Measurements from ENCODE around the gene FUT7. TPM values are rescaled to one million over a fixed set of nuclear protein-coding genes. Genes with fewer than 3 reads are reported as not detected.

The FUT7 gene
- total RNA-seq, 4 donors from 2014 or later: 0.22 to 0.39 TPM; not detected in 2

GRCh38 chr9:136984464-136985026 lies 47.3 kb downstream of the FUT7 start:
- DNase-seq (ENCODE audit: low spot score in 2 of 2): no peak
- H3K4me3 ChIP-seq (ENCODE audit: low read depth, poor library complexity, severe bottlenecking): no peak overlapping the region
- intact Hi-C loops (cut with DNase I; ENCODE audit: low total_unique reads): no loop called here
- no peak for TF ChIP-seq CTCF (IDR thresholded peaks at IDR 0.05)
- no peak for TF ChIP-seq POLR2A (IDR thresholded peaks at IDR 0.05)
- WGBS, 2 donors: 51 to 55% methylated on average over 23 to 29 of the region's 29 CpGs

- intact Hi-C loops (cut with DNase I; ENCODE audit: low total_unique reads): no loop called here
- DNase-seq (ENCODE audit: low spot score in 2 of 2): no peak
- 77 to 98% methylated on average over 4 to 11 of the region's 11 CpGs for WGBS, 2 donors
- peak in 1 of 3 donors; percentile 46 for TF ChIP-seq CTCF (IDR thresholded peaks at IDR 0.05)
- TF ChIP-seq POLR2A (IDR thresholded peaks at IDR 0.05): no peak
- H3K4me3 ChIP-seq (ENCODE audit: low read depth, poor library complexity, severe bottlenecking): no peak overlapping the region
These were observed 48.1 kb downstream of the FUT7 start for GRCh38 chr9:136983656-136984314.

GRCh38 chr9:136983167-136983566 lies 48.7 kb downstream of the FUT7 start:
- WGBS, 2 donors: 81 to 86% methylated on average over 7 to 9 of the region's 9 CpGs
- intact Hi-C loops (cut with DNase I; ENCODE audit: low total_unique reads): no loop called here

GRCh38 chr9:136982232-136983051 lies 49.4 kb downstream of the FUT7 start, which contains the start of gene LCNL1:
TSS of gene LCNL1 (plus strand) at chr9:136982993. CDS start at chr9:136983587, 594 bp downstream.
- TF ChIP-seq CTCF (IDR thresholded peaks at IDR 0.05) (no peak), POLR2A (IDR thresholded peaks at IDR 0.05) (no peak)
- intact Hi-C loops (cut with DNase I; ENCODE audit: low total_unique reads): no loop called here
- no peak within 1 kb of the TSS for H3K4me3 ChIP-seq (ENCODE audit: low read depth, poor library complexity, severe bottlenecking)
- 60 to 71% methylated on average over 13 to 18 of the region's 18 CpGs for WGBS, 2 donors
- no peak for DNase-seq (ENCODE audit: low spot score in 2 of 2)

More at GRCh38 chr9:136983167-136983566, 48.7 kb downstream of the FUT7 start:
- TF ChIP-seq CTCF (IDR thresholded peaks at IDR 0.05) (no peak), POLR2A (IDR thresholded peaks at IDR 0.05) (no peak)
- no peak overlapping the region for H3K4me3 ChIP-seq (ENCODE audit: low read depth, poor library complexity, severe bottlenecking)
- no peak for DNase-seq (ENCODE audit: low spot score in 2 of 2)

- intact Hi-C loops (cut with DNase I; ENCODE audit: low total_unique reads): no loop called here
- H3K4me3 ChIP-seq (ENCODE audit: low read depth, poor library complexity, severe bottlenecking): no peak overlapping the region
- WGBS, 2 donors: 78 to 82% methylated on average over 14 to 16 of the region's 17 CpGs
- DNase-seq (ENCODE audit: low spot score in 2 of 2): no peak
- TF ChIP-seq CTCF (IDR thresholded peaks at IDR 0.05) (no peak), POLR2A (IDR thresholded peaks at IDR 0.05) (no peak)
These were observed 50.2 kb downstream of the FUT7 start for GRCh38 chr9:136981588-136982231.

All from lower leg skin (tissue), 4 donors.